Measurements from ENCODE around the gene SLC46A1.
A peak's percentile ranks its signal among the peaks of the same experiment; 100 is the strongest.

Gene SLC46A1

GRCh38 chr17:28379814-28380801 is 25.9 kb downstream of the SLC46A1 start:
- no peak for DNase-seq

- DNase-seq: no peak
These were observed 33.1 kb downstream of the SLC46A1 start for GRCh38 chr17:28372945-28373274.

- DNase-seq: no peak
These were observed 33.6 kb downstream of the SLC46A1 start for GRCh38 chr17:28372203-28372944.

GRCh38 chr17:28371245-28372202 is 34.5 kb downstream of the SLC46A1 start, which contains the start of gene SARM1:
Gene SARM1, plus strand, starts transcription at chr17:28371694. Its CDS starts 339 bp downstream, at chr17:28372033.
- peak; percentile 85 for DNase-seq

- no peak for DNase-seq
These were observed 35.3 kb downstream of the SLC46A1 start for GRCh38 chr17:28370744-28371103.

GRCh38 chr17:28370035-28370743 is 35.8 kb downstream of the SLC46A1 start, which contains the start of gene VTN:
Gene VTN, minus strand, starts transcription at chr17:28370307. Its CDS starts 104 bp downstream, at chr17:28370203.
- no peak for DNase-seq

GRCh38 chr17:28369684-28370034 is 36.4 kb downstream of the SLC46A1 start:
- no peak for DNase-seq

GRCh38 chr17:28368915-28369683 is 36.9 kb downstream of the SLC46A1 start:
- no peak for DNase-seq

- no peak for DNase-seq
These were observed 37.6 kb downstream of the SLC46A1 start for GRCh38 chr17:28368306-28368831.

- DNase-seq: no peak
These were observed 38.2 kb downstream of the SLC46A1 start for GRCh38 chr17:28367641-28368305.

GRCh38 chr17:28366605-28367004 is 39.4 kb downstream of the SLC46A1 start:
- DNase-seq: no peak

- DNase-seq: no peak
These were observed 40.5 kb downstream of the SLC46A1 start for GRCh38 chr17:28365487-28365886.

GRCh38 chr17:28364665-28365363 is 41.2 kb downstream of the SLC46A1 start, which contains the start of gene SEBOX:
Gene SEBOX, minus strand, starts transcription at chr17:28365199. Its CDS starts 48 bp downstream, at chr17:28365151.
- DNase-seq: no peak

GRCh38 chr17:28363776-28364650 is 42.0 kb downstream of the SLC46A1 start:
- no peak for DNase-seq

- no peak for DNase-seq
These were observed 42.8 kb downstream of the SLC46A1 start for GRCh38 chr17:28363186-28363585.

GRCh38 chr17:28357901-28358197 is 48.2 kb downstream of the SLC46A1 start:
- no peak for DNase-seq

- DNase-seq: peak; percentile 98
These were observed 48.7 kb downstream of the SLC46A1 start, which contains the start of gene POLDIP2 for GRCh38 chr17:28357061-28357900. Gene POLDIP2, minus strand, starts transcription at chr17:28357527. Its CDS starts 79 bp downstream, at chr17:28357448.

- DNase-seq: no peak
These were observed 55.7 kb downstream of the SLC46A1 start for GRCh38 chr17:28350271-28350670.
